SU-DHL-6 (cell line): ENCODE data around the gene ESRP2.

Experiments
- H2AFZ ChIP-seq: fragments of 200-600 bp; sonication (generic); 2 replicates; pipeline ENCODE4 v1.6.1; 2014; ENCODE audit warnings: low read depth, mild to moderate bottlenecking, moderate library complexity, mixed read lengths, antibody characterized with exemption, low read length; ENCODE audit not compliant: severe bottlenecking
- H3F3A ChIP-seq: fragments of 200-600 bp; shearing (Covaris generic); 2 replicates; pipeline ENCODE4 v1.6.0; 2016; ENCODE audit warnings: antibody characterized with exemption, mild to moderate bottlenecking; ENCODE audit not compliant: insufficient read depth
- H3K27ac ChIP-seq: fragments of 200-600 bp; sonication (generic); 2 replicates; pipeline ENCODE4 v1.5.1; 2016; ENCODE audit warnings: low read depth, mild to moderate bottlenecking, low read length, moderate library complexity, mixed read lengths
- H3K27me3 ChIP-seq: fragments of 200-600 bp; sonication (generic), shearing (Covaris generic); 2 replicates; pipeline ENCODE4 v1.6.0; 2014; ENCODE audit warnings: mild to moderate bottlenecking, low read length
- H3K36me3 ChIP-seq: fragments of 200-600 bp; sonication (generic); 2 replicates; pipeline ENCODE4 v1.6.1; 2014; ENCODE audit warnings: mild to moderate bottlenecking, low read length, mixed read lengths
- H3K4me2 ChIP-seq: fragments of 300-600, 200-600 bp; shearing (Covaris generic), sonication (generic); 2 replicates; pipeline ENCODE4 v1.6.0; 2014; ENCODE audit warnings: low read length, low read depth, mild to moderate bottlenecking; ENCODE audit not compliant: poor library complexity, severe bottlenecking
- H3K4me3 ChIP-seq: fragments of 200-600 bp; sonication (generic); 2 replicates; pipeline ENCODE4 v1.5.1; 2014; ENCODE audit warnings: antibody characterized with exemption, low read length, mild to moderate bottlenecking, mixed read lengths; ENCODE audit not compliant: insufficient read depth, poor library complexity, severe bottlenecking
- H3K79me2 ChIP-seq: fragments of 200-600 bp; sonication (generic); 2 replicates; pipeline ENCODE4 v1.6.1; 2014; ENCODE audit warnings: mild to moderate bottlenecking, low read length, moderate library complexity; ENCODE audit not compliant: insufficient read depth
- H3K9ac ChIP-seq: fragments of 200-600 bp; sonication (generic); 2 replicates; pipeline ENCODE4 v1.7.0; 2014; ENCODE audit warnings: mild to moderate bottlenecking, low read length
- H3K9me2 ChIP-seq: fragments of 200-600 bp; sonication (generic); replicated peaks from 2 replicates; pipeline ENCODE4 v1.6.1; 2014; ENCODE audit warnings: low read length; ENCODE audit not compliant: insufficient read depth
- H3K9me3 ChIP-seq: fragments of 200-600 bp; sonication (generic); 2 replicates; pipeline ENCODE4 v1.6.1; 2014; ENCODE audit warnings: low read length, mixed read lengths; ENCODE audit not compliant: insufficient read depth
- H4K20me1 ChIP-seq: fragments of 200-600 bp; sonication (generic); 2 replicates; pipeline ENCODE4 v1.6.1; 2014; ENCODE audit warnings: low read depth, mild to moderate bottlenecking, antibody characterized with exemption, low read length, moderate library complexity, mixed read lengths
- EZH2phosphoT487 ChIP-seq: fragments of 200-600 bp; sonication (generic), shearing (Covaris generic); conservative IDR thresholded peaks from 2 replicates; pipeline ENCODE4 v1.6.1; 2018; ENCODE audit warnings: mild to moderate bottlenecking, antibody characterized with exemption, low read length, moderate library complexity, mixed read lengths
- TF ChIP-seq, protein P1 (sequence below): fragments of 200-600 bp; sonication (generic); IDR thresholded peaks from one replicate; pipeline ENCODE4 v1.5.1; 2017; ENCODE audit warnings: antibody characterized with exemption, mild to moderate bottlenecking, low read length, moderate library complexity; ENCODE audit not compliant: insufficient read depth, poor library complexity, severe bottlenecking

Gene ESRP2

DNA sequence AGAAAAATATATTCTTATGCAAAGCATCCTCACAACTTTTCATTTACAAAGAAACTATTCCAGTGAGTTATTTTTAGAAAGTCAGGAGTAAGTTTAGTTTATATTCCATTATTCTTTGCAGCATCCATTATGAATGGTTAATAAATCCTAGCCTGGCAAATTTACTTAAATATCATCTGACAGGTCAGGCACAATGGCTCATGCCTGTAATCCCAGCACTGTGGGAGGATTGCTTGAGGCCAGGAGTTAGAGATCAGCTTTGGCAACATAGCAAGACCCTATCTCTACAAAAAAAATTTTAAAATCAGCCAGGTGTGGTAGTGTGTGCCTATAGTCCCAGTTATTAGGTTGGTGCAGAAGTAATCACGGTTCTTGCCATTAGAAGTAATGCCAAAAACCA, 12.9 kb downstream of the ESRP2 start:
- no peaks in the 10 kb centered on the region for H3K9me3 ChIP-seq
- H3F3A ChIP-seq, result peaks cover 7% of the 10 kb centered on the region; the same call in 1 of the 2 replicates
- no peaks in the 10 kb centered on the region for H3K36me3 ChIP-seq
- H4K20me1 ChIP-seq, result no peaks in the 10 kb centered on the region
- no peak for TF ChIP-seq EZH2phosphoT487
- TF ChIP-seq, protein P1, sequence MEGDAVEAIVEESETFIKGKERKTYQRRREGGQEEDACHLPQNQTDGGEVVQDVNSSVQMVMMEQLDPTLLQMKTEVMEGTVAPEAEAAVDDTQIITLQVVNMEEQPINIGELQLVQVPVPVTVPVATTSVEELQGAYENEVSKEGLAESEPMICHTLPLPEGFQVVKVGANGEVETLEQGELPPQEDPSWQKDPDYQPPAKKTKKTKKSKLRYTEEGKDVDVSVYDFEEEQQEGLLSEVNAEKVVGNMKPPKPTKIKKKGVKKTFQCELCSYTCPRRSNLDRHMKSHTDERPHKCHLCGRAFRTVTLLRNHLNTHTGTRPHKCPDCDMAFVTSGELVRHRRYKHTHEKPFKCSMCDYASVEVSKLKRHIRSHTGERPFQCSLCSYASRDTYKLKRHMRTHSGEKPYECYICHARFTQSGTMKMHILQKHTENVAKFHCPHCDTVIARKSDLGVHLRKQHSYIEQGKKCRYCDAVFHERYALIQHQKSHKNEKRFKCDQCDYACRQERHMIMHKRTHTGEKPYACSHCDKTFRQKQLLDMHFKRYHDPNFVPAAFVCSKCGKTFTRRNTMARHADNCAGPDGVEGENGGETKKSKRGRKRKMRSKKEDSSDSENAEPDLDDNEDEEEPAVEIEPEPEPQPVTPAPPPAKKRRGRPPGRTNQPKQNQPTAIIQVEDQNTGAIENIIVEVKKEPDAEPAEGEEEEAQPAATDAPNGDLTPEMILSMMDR, result no peak
- no peak overlapping the region for H3K9ac ChIP-seq
- H3K4me2 ChIP-seq, result no peak overlapping the region
- H3K27me3 ChIP-seq, result no peaks in the 10 kb centered on the region
- no peaks in the 10 kb centered on the region for H3K79me2 ChIP-seq
- no peak overlapping the region for H3K4me3 ChIP-seq
- H2AFZ ChIP-seq, result no peak overlapping the region
- H3K9me2 ChIP-seq, result no peaks in the 10 kb centered on the region
- no peak overlapping the region for H3K27ac ChIP-seq

DNA sequence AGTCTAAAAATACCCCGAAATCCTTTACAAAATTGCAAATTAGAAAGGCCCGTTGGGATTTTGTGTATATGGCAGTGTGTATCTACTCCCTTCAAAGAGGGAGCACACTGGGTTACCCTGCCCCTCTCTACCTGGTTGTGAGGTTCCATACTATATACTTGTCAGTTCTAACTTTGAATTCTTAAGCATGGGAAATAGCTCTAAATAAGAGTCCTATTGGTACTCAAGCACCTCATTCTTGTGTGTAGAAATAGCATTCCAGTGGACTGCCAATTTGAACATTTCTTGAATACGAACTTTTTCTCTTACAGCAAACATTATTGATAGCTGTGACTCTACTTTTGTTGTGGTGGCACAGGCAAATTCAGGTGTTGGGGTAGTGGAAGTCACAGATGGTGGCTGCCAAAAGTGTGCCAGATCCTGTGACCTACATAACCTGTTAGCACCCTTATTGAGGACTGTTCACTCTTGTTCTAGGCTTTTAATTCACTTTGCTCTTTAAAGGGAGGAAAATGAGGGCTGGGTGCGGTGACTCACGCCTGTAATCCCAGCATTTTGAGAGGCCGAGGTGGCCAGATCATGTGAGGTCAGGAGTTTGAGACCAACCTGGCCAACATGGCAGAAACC, 16.1 kb downstream of the ESRP2 start:
- Histone ChIP-seq H3K36me3 (no peaks in the 10 kb centered on the region), H3K9ac (no peak overlapping the region), H3K9me3 (no peaks in the 10 kb centered on the region), H3K9me2 (no peaks in the 10 kb centered on the region), H3K27ac (no peak overlapping the region), H3K79me2 (no peaks in the 10 kb centered on the region), H3K27me3 (no peaks in the 10 kb centered on the region), H3K4me2 (no peak overlapping the region), H2AFZ (no peak overlapping the region), H4K20me1 (no peaks in the 10 kb centered on the region), H3F3A (no peaks in the 10 kb centered on the region), H3K4me3 (no peak overlapping the region)
- TF ChIP-seq, protein P1, result no peak

DNA sequence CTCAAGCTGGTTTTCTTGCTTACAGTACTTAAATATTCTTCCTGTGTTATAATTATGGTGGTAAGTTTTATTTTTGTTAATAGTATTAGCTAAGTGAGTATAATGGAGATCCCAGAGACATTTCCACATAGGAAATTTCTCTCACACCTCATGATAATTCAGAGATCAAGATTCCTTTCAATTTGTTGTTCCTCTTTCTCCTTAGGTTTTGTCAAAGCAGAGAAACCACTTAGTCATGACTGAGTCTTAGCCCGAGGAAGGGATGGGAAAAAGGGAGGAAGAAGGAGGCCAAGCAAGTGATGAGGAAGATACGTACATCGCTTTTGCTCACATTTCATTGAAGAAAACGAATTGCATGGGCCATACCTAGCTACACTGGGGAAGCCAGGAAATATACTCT, 18.4 kb downstream of the ESRP2 start:
- H2AFZ ChIP-seq, result no peak overlapping the region
- H3K79me2 ChIP-seq, result no peaks in the 10 kb centered on the region
- H3K9me2 ChIP-seq, result no peaks in the 10 kb centered on the region
- H3F3A ChIP-seq, result no peaks in the 10 kb centered on the region
- H3K9me3 ChIP-seq, result no peaks in the 10 kb centered on the region
- H4K20me1 ChIP-seq, result no peaks in the 10 kb centered on the region
- no peak overlapping the region for H3K4me3 ChIP-seq
- H3K27ac ChIP-seq, result no peak overlapping the region
- H3K27me3 ChIP-seq, result no peaks in the 10 kb centered on the region
- no peaks in the 10 kb centered on the region for H3K36me3 ChIP-seq
- no peak overlapping the region for H3K4me2 ChIP-seq
- no peak for TF ChIP-seq EZH2phosphoT487
- TF ChIP-seq, protein P1, result no peak
- H3K9ac ChIP-seq, result no peak overlapping the region

DNA sequence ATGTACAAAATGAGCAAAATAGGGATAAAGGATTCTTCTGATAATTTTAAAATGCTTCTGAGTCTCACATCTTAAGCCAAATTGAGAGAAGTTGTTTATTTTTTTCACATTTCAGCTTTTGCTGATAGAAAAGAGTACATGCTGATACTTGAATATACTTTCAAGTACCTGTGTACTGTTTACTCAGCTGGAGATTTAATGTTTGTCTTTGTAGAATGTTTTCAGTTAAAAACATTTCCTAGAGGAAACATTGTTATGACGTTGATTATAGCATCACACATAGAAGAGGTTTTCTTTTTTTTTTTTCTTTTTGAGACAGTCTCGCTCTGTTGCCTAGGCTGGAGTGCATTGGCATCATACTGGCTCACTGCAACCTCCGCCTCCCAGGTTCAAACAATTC, 19.7 kb downstream of the ESRP2 start:
- Histone ChIP-seq H3K27ac (no peak overlapping the region), H3K79me2 (no peaks in the 10 kb centered on the region), H3K4me3 (no peak overlapping the region)

More for the DNA sequence above, 19.7 kb downstream of the ESRP2 start:
- Histone ChIP-seq H3K4me2 (no peak overlapping the region), H4K20me1 (no peaks in the 10 kb centered on the region), H3K9ac (no peak overlapping the region), H2AFZ (no peak overlapping the region), H3K27me3 (no peaks in the 10 kb centered on the region), H3K9me3 (no peaks in the 10 kb centered on the region), H3F3A (no peaks in the 10 kb centered on the region), H3K9me2 (no peaks in the 10 kb centered on the region), H3K36me3 (no peaks in the 10 kb centered on the region)
- TF ChIP-seq, protein P1, result no peak
- TF ChIP-seq EZH2phosphoT487, result no peak
